ENCODE measurements around the gene VSIG1. TPM values are rescaled to one million over a fixed set of nuclear protein-coding genes. Genes with fewer than 3 reads are reported as not detected.

VSIG1 gene
- total and polyA plus RNA-seq, 12 donors = 0.03 to 0.46 (median 0.12) TPM; not detected in 8

DNA sequence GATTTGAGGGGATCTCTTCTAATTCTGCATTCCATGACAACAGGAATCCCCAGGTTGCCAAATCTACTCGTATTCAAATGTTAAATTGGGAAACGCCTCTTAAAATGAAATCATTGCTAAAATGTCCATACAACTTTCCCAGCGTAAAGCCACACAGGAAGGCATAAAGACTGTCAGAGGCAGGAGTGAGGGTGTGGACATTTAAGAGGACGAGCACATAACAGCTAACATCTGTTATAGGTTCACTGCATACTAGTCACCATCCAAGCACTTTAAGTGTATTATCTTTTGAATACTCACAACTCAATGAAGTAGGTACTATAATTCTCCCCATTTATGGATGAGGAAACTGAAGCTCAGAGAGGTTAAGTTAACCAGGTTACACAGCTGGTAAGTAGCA, 82.3 kb downstream of the VSIG1 start:
- peaks cover 0 to 21% (median 0%) of the 10 kb centered on the region in 7 donors for H3K27me3 ChIP-seq
- DNase-seq (no peak), ATAC-seq (no peak)
- TF ChIP-seq, protein P1, sequence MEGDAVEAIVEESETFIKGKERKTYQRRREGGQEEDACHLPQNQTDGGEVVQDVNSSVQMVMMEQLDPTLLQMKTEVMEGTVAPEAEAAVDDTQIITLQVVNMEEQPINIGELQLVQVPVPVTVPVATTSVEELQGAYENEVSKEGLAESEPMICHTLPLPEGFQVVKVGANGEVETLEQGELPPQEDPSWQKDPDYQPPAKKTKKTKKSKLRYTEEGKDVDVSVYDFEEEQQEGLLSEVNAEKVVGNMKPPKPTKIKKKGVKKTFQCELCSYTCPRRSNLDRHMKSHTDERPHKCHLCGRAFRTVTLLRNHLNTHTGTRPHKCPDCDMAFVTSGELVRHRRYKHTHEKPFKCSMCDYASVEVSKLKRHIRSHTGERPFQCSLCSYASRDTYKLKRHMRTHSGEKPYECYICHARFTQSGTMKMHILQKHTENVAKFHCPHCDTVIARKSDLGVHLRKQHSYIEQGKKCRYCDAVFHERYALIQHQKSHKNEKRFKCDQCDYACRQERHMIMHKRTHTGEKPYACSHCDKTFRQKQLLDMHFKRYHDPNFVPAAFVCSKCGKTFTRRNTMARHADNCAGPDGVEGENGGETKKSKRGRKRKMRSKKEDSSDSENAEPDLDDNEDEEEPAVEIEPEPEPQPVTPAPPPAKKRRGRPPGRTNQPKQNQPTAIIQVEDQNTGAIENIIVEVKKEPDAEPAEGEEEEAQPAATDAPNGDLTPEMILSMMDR (IDR thresholded peaks at IDR 0.05) = no peak
- peaks cover 0 to 31% (median 6%) of the 10 kb centered on the region in 9 donors for H3K4me1 ChIP-seq
- H3K36me3 ChIP-seq = peaks cover 0 to 29% (median 0%) of the 10 kb centered on the region in 9 donors
- peak overlapping the region in 7 of 10 donors; percentile 1 to 64 (median 30) for H3K27ac ChIP-seq
- H3K9me3 ChIP-seq = no peaks in the 10 kb centered on the region
- intact Hi-C loops (cut with DNase I) = no loop called here
- H3K4me3 ChIP-seq = no peak overlapping the region
- WGBS, 2 donors = 64 to 67% methylated on average over 4 of the region's 4 CpGs

Other genes with a start within 250 kb of the VSIG1 start
- gene MID2, start 219.2 kb upstream of the VSIG1 start, total RNA-seq = 10 to 100 TPM in 1 of 10 donors, 1 to 10 TPM in 9; 2.5 to 10.7 (median 5.1) TPM
- gene MID2, start 219.2 kb upstream of the VSIG1 start, polyA plus RNA-seq = 1 to 10 TPM in 1 of 2 donors, under 1 TPM in 1; 0.51 to 2.0 TPM
- not detected for gene TEX13B, start 62.7 kb upstream of the VSIG1 start, total RNA-seq
- gene TEX13B, start 62.7 kb upstream of the VSIG1 start, polyA plus RNA-seq = not detected
- gene PSMD10, start 46.5 kb downstream of the VSIG1 start, total RNA-seq = 10 to 100 TPM; 16.5 to 27.0 (median 21.2) TPM
- gene PSMD10, start 46.5 kb downstream of the VSIG1 start, polyA plus RNA-seq = 10 to 100 TPM; 13.9 to 28.0 TPM
- gene ATG4A, start 46.7 kb downstream of the VSIG1 start, total RNA-seq = 10 to 100 TPM; 13.1 to 20.5 (median 17.3) TPM
- gene ATG4A, start 46.7 kb downstream of the VSIG1 start, polyA plus RNA-seq = 10 to 100 TPM; 13.4 to 14.2 TPM

Data from heart right ventricle (tissue), 16 donors.